HepG2 (cell line): Measurements from ENCODE around the gene ZFP36L2. TPM values are rescaled to one million over a fixed set of nuclear protein-coding genes. Genes with fewer than 3 reads are reported as not detected.

Experiments
- AFF4 ChIP-seq: sonication (generic); formaldehyde crosslinking; IDR thresholded peaks from 2 replicates; pipeline ENCODE4 v1.4.0; 2020; ENCODE audit warnings: missing genetic modification reagents
- CEBPB ChIP-seq: IDR thresholded peaks from 2 replicates; pipeline ENCODE4 v1.6.1; 2011; ENCODE audit warnings: low read depth, low read length, improper control_type of control experiment, borderline replicate concordance
- HDAC1 ChIP-seq: sonication (generic); formaldehyde crosslinking; IDR thresholded peaks from 2 replicates; pipeline ENCODE4 v1.5.1; 2020; ENCODE audit warnings: mild to moderate bottlenecking, missing genetic modification reagents
- LBX2 ChIP-seq: sonication (generic); formaldehyde crosslinking; IDR thresholded peaks from 2 replicates; pipeline ENCODE4 v1.5.0; 2020; ENCODE audit warnings: missing genetic modification reagents, mild to moderate bottlenecking, borderline replicate concordance
- MXI1 ChIP-seq: IDR thresholded peaks from 3 replicates; pipeline ENCODE4 v1.6.1; 2012; ENCODE audit warnings: low read depth, low read length, inconsistent platforms, borderline replicate concordance
- ZNF367 ChIP-seq: sonication (generic); formaldehyde crosslinking; IDR thresholded peaks from 2 replicates; pipeline ENCODE4 v1.4.0; 2020; ENCODE audit warnings: missing genetic modification reagents, borderline replicate concordance
- ZNF382 ChIP-seq: sonication (generic); formaldehyde crosslinking; IDR thresholded peaks from 2 replicates; pipeline ENCODE4 v1.5.0; 2020; ENCODE audit warnings: missing genetic modification reagents, mild to moderate bottlenecking, borderline replicate concordance
- ZNF891 ChIP-seq: sonication (generic); formaldehyde crosslinking; IDR thresholded peaks from 2 replicates; pipeline ENCODE4 v1.5.0; 2020; ENCODE audit warnings: mild to moderate bottlenecking, missing genetic modification reagents
- polyA plus RNA-seq, 8 experiments: library from polyadenylated mRNA; depleted of rRNA in 3 of 8; stranded (reverse) in 7 of 8; unstranded in 1 of 8; fragments of >200 nt; fragmentation: Illumina TruSeq in 4 of 8; extraction: Trizol in 4 of 8; gene quantifications; 2 replicates each; pipeline versions ENCODE4 v1.2.1 to v1.2.3, GENCODE V29; 2011 to 2016; ENCODE audit warnings: low read depth in 4 of 8, missing spikeins in 1 of 8, mixed read lengths in 1 of 8; ENCODE audit not compliant: insufficient read depth in 1 of 8
- total RNA-seq, 5 experiments: library from RNA; depleted of rRNA; stranded (reverse); fragments of >200 nt; fragmentation: Illumina TruSeq; extraction: Trizol; gene quantifications; 2 replicates each; pipeline ENCODE4 v1.2.3, GENCODE V29; 2016; ENCODE audit warnings: low read depth in 1 of 5
- TF ChIP-seq, protein P1 (sequence below): sonication (generic); formaldehyde crosslinking; IDR thresholded peaks from 2 replicates; pipeline ENCODE4 v1.9.0; 2021; ENCODE audit warnings: mild to moderate bottlenecking, missing genetic modification reagents
- TF ChIP-seq, protein P2 (sequence below): sonication (generic); formaldehyde crosslinking; IDR thresholded peaks from 2 replicates; pipeline ENCODE4 v1.8.0; 2022; ENCODE audit warnings: low read depth, missing genetic modification reagents
- TF ChIP-seq, protein P3 (sequence below): sonication (generic); formaldehyde crosslinking; IDR thresholded peaks from 2 replicates; pipeline ENCODE4 v1.8.0; 2022; ENCODE audit warnings: missing genetic modification reagents, mild to moderate bottlenecking, borderline replicate concordance
- TF ChIP-seq, protein P4 (sequence below): sonication (generic); formaldehyde crosslinking; IDR thresholded peaks from 2 replicates; pipeline ENCODE4 v1.8.1; 2023; ENCODE audit warnings: mild to moderate bottlenecking, moderate library complexity, missing genetic modification reagents

ZFP36L2 gene
- total and polyA plus RNA-seq, 2 of the 13 experiments (the other 11 are each of a cell fraction or from before 2014, with no cell fraction given): 11.2 to 21.8 TPM

DNA sequence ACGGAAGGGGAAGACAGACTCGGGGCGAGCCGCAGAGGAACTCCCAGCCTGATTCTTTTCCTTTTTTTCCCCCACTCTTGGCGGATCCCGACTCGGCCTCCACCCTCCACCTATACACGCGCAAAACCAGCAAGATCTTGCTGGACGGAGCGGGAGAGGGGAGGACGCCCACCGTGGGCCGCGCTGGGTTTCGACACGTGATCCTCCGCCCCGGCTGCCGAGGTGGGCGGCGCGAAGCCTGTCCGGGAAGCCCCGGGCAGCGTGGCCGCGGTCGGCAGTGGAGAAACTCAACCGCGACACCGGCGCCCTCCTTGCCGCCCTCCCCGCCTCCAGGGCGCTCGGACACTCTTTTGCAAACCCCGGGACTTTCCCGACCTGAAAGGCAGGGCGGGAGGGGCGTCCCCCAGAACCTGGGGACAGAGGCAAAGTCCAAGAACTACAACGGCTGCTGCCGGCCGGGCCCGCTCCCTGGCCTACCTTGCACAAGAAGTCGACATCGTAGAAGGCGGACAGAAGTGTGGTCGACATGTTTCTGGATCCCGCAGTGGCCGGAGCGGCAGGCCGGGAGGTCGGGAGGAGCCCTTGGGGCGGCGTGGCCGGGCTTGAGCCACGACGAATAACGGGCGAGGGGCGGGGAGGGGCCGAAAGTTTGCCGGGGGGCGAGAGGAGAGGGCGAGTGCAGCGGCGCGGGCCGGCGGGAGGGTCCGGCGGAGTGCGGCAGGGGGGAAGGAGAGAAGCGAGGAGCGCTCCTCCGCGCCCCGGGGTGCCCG is 433 bp downstream of the ZFP36L2 start (continued):
- TF ChIP-seq, protein P1, sequence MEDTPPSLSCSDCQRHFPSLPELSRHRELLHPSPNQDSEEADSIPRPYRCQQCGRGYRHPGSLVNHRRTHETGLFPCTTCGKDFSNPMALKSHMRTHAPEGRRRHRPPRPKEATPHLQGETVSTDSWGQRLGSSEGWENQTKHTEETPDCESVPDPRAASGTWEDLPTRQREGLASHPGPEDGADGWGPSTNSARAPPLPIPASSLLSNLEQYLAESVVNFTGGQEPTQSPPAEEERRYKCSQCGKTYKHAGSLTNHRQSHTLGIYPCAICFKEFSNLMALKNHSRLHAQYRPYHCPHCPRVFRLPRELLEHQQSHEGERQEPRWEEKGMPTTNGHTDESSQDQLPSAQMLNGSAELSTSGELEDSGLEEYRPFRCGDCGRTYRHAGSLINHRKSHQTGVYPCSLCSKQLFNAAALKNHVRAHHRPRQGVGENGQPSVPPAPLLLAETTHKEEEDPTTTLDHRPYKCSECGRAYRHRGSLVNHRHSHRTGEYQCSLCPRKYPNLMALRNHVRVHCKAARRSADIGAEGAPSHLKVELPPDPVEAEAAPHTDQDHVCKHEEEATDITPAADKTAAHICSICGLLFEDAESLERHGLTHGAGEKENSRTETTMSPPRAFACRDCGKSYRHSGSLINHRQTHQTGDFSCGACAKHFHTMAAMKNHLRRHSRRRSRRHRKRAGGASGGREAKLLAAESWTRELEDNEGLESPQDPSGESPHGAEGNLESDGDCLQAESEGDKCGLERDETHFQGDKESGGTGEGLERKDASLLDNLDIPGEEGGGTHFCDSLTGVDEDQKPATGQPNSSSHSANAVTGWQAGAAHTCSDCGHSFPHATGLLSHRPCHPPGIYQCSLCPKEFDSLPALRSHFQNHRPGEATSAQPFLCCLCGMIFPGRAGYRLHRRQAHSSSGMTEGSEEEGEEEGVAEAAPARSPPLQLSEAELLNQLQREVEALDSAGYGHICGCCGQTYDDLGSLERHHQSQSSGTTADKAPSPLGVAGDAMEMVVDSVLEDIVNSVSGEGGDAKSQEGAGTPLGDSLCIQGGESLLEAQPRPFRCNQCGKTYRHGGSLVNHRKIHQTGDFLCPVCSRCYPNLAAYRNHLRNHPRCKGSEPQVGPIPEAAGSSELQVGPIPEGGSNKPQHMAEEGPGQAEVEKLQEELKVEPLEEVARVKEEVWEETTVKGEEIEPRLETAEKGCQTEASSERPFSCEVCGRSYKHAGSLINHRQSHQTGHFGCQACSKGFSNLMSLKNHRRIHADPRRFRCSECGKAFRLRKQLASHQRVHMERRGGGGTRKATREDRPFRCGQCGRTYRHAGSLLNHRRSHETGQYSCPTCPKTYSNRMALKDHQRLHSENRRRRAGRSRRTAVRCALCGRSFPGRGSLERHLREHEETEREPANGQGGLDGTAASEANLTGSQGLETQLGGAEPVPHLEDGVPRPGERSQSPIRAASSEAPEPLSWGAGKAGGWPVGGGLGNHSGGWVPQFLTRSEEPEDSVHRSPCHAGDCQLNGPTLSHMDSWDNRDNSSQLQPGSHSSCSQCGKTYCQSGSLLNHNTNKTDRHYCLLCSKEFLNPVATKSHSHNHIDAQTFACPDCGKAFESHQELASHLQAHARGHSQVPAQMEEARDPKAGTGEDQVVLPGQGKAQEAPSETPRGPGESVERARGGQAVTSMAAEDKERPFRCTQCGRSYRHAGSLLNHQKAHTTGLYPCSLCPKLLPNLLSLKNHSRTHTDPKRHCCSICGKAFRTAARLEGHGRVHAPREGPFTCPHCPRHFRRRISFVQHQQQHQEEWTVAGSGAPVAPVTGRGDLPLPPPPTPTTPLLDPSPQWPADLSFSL (CRISPR knock-in tag): peak; percentile 12; the same call in 1 of the 2 replicates
- TF ChIP-seq ZNF382 (no peak), CEBPB (peak; percentile 70; the same call in 1 of the 2 replicates), ZNF891 (CRISPR knock-in tag) (no peak), AFF4 (CRISPR knock-in tag) (peak; percentile 93), LBX2 (CRISPR knock-in tag) (peak; percentile 55; the same call in 1 of the 2 replicates), MXI1 (no peak), HDAC1 (CRISPR knock-in tag) (peak; percentile 14), ZNF367 (CRISPR knock-in tag) (0 out of 2 replicates have a peak, but pooled peaks have one; percentile 35)
- TF ChIP-seq, protein P2, sequence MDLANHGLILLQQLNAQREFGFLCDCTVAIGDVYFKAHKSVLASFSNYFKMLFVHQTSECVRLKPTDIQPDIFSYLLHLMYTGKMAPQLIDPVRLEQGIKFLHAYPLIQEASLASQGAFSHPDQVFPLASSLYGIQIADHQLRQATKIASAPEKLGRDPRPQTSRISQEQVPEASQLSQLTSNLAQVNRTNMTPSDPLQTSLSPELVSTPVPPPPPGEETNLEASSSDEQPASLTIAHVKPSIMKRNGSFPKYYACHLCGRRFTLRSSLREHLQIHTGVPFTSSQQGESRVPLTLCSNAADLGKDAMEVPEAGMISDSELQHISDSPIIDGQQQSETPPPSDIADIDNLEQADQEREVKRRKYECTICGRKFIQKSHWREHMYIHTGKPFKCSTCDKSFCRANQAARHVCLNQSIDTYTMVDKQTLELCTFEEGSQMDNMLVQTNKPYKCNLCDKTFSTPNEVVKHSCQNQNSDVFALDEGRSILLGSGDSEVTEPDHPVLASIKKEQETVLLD (CRISPR knock-in tag): no peak; the same call in 1 of the 2 replicates
- TF ChIP-seq, protein P3, sequence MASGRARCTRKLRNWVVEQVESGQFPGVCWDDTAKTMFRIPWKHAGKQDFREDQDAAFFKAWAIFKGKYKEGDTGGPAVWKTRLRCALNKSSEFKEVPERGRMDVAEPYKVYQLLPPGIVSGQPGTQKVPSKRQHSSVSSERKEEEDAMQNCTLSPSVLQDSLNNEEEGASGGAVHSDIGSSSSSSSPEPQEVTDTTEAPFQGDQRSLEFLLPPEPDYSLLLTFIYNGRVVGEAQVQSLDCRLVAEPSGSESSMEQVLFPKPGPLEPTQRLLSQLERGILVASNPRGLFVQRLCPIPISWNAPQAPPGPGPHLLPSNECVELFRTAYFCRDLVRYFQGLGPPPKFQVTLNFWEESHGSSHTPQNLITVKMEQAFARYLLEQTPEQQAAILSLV (CRISPR knock-in tag): peak; percentile 75; the same call in 1 of the 2 replicates
- TF ChIP-seq, protein P4, sequence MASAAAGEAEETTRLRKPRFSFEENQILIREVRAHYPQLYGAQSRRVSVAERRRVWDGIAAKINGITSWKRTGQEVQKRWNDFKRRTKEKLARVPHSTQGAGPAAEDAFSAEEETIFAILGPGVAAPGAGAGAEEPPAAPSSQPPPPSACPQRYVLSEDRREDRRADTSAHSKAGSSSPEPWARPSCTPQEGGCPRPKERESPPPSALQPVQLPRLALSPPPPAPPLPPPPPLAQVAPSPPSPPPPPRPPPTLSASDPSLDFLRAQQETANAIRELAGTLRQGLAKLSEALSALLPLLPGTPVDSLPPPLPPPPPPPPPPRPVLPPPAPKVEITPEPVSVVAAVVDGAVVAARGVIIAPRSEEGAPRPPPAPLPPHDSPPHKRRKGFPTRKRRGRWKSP: no peak
